Hematopoietic multipotent progenitor cell treated with erythropoietin and hydrocortisone succinate and interleukin-3 and kit ligand, for 8 days (in vitro differentiated cells): ENCODE data around the gene ANKRD10.
"Not testable (repeated sequence)": the region's sequence is repeated elsewhere in the genome, so short reads cannot be mapped to it uniquely, and the experiment has no call there.

Experiments used
- DNase-seq: peaks from one replicate; pipeline ENCODE4 v3.0.0-alpha.2; 2015

ANKRD10 gene

DNA sequence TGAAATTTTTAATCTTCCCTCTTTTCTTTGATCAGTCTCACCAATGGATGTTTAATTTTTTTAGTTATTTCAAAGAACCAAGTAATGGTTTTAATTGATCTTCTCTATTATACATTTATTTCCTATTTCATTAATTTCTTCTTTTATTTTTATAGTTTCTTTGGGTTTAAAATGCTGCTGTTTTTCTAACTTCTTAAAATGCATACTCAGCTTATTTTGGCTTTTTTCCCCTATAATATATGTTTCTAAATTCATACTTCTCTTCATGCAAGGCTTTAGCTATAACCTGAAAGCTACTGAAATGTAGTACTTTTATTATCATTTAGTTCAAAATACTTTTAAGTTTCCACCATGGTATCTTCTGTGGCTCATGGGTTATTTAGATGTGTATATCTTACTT, 53.9 kb downstream of the ANKRD10 start:
- DNase-seq: no peak

DNA sequence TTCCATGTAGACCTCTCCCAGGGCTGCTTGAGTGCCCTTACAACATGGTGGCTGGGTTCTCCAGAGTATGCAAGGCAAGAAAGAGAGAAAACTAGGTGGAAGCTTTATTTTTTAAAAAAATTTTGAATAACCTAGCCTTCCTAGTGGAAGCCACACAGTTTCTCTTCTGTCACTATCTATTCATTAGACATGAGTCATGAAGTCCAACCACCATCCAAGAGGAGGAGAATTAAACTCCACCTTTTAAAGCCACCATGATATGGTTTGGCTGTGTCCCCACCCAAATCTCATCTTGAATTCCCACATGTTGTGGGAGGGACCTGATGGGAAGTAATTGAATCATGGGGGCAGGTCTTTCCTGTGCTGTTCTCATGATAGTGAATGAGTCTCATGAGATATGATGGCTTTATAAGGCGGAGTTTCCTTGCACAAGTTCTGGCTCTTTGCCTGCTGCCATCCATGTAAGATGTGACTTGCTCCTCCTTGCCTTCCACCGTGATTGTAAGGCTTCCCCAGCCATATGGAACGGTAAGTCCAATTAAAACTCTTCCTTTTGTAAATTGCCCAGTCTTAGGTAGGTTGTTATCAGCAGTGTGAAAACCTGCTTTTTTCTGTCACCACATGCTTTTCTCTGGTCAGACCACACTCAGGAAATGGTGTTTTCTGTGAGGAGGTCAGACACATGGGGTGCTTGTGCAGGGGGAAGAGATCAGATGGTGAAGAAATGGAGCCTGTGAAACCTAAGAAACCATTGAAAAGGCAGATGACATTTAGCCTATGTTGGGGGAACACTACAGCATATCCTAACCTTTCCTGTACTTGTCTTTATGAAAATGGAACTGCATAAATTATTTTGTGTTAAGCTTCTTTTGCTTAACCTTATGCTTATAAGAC, 57.7 kb downstream of the ANKRD10 start:
- DNase-seq: peak; percentile 6

DNA sequence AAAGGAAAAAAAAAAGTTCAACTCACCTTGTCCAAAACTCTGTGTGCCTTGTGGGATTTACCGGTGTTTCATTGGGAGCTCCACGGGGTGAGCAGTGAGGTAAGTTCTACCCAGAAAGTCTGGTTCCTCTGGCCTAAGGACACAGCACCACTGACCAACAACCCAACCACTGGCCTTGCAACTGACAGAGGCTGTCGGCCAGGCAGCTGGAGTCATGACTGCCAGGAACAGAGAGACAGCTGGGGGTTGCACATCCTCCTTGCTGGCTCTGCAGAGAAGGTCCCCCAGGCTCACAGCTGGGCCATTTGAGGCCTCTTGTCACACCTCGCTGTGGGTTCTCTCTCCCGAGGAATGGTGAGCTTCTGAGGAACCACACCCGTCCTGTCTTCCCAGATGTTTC, 59.5 kb downstream of the ANKRD10 start:
- no peak for DNase-seq

DNA sequence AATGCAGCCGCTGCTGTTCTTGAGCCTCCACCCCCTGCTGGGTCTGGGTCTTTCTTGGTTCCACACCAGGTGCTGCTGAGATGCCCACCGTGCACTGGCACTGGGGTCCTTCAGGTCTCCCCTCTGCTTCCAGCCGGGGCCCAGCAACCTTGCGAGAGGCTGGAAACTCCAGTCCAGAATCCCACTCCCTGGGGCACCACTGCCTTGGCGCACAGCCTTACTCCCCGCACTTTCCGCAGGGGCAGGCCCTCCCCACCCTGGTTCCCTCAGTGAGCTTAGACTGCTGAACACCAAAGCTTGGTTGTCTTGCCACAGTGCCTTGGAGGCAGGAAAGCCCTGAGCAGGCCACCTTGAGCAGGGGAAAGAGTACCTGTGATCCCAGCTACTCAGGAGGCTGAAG, 60.0 kb downstream of the ANKRD10 start:
- no peak for DNase-seq

DNA sequence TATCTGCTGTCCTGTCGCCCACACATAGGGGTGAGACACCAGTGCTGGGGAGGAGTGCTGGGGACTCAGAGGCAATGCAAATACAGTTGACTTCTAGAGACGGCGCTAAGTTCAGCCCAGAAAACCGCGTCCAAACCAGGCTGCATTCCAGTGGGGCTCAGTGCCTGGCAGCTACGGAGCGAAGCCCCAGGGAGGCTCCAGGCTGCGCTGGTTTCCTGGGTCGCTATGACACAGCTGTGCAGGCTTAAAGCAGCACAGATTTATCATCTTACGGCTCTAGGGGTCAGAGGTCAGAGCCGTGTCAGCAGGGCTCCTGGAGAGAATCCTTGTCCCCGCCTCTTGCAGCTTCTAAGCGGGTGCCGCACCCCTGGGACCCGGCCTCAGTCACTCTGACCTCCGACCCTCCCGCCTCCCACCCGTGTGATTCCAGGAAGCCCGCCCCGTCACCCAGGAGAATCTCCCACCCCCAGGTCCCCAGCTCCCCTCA, 61.6 kb downstream of the ANKRD10 start:
- DNase-seq: no peak

DNA sequence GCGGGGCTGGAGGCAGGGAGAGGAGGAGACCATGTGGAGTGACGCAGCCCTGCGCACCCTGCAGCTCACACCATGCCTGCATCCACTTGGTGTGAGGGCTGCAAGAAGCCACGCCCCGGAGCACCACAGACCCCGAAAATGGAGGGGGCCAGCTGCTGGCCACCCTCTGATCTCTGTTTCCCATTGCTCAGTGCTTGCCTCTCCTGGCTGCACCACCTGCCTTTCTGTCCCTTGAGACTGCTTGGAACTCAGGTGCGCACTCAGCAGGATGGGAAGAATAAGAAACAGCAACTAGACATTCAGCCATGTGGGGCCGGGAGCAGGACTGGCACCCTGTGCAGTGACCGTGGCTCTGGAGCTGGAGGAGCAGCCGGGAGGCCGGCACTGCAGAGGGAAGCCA, 64.0 kb downstream of the ANKRD10 start:
- DNase-seq: no peak

DNA sequence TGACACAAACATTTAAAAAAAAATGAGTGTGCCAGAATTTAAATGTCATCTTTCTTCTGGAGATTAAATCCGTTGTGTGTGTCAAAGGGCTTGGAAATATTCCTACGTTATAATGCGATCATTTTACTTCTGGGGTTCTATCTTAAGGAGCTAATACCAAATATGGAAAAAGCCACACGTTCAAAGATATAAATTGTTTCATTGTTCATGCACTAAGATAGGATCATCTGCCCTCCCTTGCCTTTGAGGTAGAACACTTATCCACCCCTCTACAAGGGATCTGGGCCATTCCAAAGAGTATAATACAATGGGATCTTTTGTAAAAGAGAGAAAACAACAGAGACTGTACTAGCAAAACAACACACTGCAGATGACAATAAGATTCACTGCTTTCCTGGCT, 64.9 kb downstream of the ANKRD10 start:
- DNase-seq: no peak

DNA sequence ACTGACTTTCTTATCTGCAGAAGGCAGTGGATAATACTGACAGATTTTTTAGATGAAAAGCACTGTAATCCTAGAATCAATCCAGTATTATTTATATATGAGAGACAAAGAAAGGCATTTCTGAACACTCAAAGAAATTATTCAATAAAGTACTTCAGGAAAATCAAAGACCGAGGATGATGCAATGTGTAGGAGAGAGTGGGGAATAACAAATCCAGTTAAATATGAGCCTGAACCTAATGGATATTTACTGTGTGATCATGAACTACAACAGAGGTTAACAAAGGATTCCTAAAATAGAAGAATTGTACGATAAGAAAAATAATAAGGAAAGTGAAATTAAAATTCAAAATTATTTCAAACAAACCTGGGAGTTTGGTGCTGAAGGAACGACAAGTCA, 69.3 kb downstream of the ANKRD10 start:
- no peak for DNase-seq

DNA sequence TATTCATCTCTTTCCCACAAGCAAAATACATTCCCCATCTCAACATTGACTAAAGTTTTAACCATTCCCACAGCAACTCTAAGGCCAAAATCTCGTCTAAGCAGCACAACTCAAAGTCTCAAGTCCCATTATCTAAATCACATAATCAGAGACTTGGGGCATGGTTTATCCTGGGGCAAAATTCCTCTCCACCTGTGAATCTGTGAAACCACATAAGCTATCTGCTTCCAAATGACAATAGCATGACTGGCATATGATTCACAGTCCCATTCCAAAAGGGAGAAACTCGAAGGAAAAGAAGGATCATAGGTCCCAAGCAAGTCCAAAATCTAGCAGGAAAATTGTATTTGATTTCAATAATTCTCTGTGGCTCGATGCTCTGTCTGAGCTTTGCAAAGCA, 73.0 kb downstream of the ANKRD10 start:
- no peak for DNase-seq

DNA sequence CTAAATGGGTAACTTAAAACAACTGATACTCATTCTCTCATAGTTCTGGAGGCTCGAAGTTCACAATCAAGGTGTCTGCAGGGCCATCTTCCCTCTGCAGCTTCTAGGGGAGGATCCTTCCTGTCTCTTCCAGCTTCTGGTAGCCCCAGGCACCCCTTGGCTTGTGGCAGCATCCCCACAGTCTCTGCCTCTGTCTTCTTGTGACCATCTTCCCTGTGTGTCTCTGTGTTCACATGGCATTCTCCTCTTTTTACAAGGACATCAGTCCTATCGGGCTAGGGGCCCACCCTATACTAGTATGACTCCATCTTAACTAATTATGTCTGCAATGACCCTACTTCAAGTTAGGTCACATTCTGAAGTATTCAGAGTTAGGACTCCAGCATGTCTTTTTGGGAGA, 73.5 kb downstream of the ANKRD10 start:
- DNase-seq: no peak

DNA sequence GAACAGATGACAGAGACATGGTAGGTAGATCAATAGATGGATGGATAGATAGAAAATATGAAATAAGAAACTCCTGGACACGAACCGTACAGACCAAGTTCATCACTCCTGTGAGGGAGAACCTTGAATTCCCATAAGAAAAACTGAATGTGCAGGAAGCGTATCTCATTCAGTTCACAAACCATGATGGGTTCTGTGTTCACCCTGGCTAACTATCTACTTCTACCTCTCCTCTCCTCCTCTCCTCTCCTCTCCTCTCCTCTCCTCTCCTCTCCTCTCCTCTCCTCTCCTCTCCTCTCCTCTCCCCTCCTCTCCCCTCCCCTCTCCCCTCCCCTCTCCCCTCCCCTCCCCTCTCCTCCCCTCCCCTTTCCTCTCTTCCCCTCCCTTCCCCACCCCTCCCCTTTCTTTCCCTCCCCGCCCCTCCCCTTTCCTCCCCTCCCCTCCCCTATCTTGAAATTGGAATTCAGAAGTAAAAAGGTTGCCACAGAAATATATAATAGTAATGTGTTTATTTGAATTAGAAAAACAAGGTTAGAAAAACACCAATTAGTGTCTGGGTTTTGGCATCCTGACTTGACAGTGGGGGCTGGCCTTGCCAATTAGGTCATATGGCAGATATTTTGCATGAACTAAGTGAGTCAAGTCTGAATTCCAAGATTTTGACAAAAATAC, 75.9 kb downstream of the ANKRD10 start:
- no peak for DNase-seq

DNA sequence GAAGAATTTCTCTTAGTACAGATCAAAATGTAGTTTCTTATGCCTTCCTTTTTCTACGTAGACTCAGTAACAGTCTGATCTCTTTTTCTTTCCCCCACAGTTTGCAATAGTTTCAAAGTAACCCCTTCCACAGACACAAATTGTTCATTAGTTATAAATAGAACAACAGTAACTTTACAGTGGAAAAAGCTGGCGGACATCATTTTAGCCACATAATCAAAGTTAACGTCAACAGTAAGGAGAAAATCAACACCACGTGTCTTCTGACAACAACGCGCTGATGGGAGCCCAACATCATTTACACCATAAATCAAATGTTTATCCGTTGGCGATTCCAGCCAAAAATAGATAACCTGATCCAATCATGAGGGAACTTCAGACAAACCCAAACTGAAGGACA, 76.8 kb downstream of the ANKRD10 start:
- DNase-seq: no peak

DNA sequence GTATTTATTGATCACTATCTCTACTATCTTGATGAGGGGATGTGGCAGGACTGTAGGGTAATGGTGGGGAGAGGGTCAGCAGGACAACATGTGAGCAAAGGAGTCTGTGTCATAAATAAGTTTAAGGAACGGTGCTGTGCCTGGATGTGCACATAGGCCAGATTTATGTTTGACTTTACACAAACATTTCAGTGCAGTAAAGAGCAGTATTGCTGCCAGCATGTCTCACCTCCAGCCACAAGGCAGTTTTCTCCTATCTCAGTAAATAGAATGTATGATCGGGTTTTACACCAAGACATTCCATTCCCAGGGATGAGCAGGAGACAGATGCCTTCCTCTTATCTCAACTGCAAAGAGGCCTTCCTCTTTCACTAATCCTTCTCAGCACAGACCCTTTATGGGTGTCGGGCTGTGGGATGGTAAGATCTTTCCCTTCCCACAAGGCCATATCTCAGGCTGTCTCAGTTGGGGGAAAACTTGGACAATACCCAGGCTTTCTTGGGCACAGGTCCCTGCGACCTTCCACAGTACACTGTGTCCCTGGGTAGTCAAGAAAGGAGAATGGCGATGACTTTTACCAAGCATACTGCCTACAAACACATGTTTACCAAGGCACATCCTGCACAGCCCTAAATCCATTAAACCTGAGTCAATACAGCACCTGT, 77.3 kb downstream of the ANKRD10 start:
- DNase-seq: not testable (repeated sequence)

DNA sequence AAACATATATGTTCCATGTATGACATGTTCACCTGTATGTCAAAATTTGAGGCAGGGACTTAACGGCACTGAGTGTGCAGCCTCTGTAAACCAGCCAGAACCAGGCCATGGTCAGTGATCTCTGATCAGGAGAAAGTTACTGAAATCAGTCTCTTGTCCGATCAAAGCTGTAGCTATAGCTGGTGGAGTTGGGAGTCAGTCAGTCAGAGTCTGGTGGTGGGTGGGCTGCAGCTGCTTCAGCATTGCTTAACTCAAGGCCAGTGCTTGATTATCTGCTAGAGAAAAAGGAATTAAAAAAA, 78.3 kb downstream of the ANKRD10 start:
- no peak for DNase-seq

DNA sequence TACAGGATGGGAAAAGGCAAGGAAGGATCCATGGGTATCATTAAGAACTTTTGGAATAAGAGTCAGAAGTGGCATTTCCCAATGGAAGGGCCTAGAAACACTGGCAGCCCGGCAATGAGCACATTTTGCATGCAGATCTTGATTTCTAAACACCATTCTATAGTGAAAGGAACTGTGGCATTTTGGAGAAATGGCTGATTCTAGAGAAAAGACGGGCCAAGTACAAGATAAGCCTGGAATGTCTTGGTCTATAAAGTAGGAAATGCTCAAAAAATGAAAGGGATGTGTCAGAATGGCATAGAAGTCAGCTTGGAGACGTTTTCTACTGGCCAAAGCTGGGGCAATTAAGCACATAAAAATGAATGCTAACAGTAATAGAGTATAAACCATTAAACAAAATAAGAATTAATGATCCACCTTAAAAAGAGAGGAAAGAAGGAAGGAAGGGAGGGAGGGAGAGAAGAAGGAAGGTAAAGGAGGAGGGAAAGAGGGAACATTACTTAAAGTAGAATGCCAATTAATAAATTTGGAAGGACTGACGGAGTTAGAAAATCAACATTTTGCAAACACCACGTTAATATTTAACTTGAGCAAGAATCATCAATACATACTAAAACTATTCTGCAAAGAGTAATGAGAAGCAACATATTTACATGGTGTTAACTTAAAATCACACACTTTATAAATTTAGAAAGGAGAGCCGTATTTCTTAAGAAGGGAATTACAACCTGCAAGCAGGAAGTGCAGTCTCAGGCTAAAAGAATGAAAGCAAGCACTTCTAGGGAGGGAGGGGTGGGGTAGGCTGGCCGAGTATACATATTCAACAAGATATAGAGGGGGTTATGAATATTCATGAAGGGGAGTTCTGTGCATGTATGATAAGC, 78.9 kb downstream of the ANKRD10 start:
- DNase-seq: no peak

DNA sequence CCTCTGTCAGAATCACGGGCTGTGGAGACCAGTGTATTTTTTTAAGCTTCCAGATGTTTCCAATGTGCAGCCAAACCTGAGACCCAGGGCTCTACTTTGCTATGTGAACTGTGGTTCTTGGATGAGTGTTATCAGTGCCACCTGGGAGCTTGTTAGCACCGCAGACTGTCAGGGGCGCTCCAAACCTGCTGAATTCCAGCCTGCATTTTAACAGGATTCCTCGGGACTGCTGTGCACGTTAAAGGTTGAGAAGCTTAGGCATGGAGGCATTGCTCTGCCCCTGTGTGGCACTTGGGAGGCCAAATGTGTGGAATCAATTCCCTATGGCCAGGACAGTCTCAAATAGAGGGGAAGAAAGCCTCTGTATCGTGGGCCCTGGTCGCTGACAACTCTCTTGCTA, 80.3 kb downstream of the ANKRD10 start:
- DNase-seq: no peak

DNA sequence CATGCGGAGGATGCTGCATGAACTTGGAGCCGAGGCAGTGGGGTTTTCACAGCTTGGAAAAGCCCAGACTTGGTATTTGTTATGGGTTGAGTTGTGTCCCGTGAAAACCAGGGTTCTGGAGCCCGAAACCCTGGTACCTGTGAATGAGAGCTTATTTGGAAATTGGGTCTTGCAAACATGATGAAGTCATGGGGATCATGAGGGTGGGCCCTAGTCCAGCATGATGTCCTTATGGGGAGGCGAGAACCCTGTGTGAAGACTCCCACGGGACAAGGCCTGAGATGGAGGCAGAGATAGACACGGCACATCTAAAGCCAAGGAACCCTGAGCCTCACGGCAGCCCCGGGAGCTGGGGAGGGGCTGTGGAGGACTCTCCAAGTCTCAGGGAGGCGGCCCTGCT, 82.3 kb downstream of the ANKRD10 start:
- no peak for DNase-seq

DNA sequence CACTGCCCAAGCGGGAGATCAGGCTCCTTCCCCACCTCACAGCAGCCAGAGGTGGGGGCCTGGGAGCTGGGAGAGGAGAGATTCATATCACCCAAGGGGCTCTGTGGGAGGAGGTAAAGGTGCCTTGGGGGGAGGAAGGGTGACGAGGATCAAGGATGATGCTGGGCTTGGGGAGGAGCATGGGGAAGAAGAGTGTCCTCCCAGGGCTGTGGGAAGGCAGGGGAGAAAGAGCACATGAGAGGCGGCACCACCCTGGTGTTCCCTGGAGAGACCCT, 82.7 kb downstream of the ANKRD10 start:
- DNase-seq: no peak

DNA sequence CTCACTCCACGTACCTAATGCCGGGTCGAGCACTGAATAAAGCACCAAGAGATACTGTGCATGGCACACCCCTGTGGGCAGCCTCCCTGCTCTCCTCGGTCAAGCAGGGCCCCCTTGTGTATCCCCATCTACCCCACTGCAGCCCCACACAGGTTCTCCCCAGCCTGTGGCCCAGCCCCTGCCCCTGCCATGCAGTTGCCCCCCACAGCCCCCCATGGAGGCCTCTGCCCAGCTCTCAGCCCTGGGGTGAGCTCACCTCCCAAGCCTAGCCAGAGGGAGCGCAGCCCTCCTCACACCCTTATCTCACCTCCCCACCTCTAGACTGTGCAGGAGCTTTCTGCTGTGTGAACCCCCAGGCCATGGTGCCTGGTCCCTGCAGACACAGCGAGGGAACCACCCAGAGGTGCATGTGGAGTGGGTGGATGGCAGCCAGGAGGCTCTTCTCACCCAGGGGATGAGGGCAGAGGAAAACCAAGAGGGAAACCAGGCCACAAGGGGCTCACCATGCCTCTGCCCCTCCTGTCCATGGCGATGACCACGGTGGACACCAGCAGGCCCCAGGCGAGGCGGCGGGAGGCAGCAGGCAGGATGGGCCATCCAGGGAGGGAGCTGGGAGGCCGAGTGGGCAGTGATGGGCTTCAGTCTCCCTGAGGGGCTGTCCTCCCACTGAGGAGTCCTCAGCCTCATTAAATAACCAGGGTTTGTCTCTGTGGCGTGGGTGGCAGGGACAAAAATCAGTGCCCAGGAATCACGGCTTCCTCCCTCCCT, 83.2 kb downstream of the ANKRD10 start:
- no peak for DNase-seq

DNA sequence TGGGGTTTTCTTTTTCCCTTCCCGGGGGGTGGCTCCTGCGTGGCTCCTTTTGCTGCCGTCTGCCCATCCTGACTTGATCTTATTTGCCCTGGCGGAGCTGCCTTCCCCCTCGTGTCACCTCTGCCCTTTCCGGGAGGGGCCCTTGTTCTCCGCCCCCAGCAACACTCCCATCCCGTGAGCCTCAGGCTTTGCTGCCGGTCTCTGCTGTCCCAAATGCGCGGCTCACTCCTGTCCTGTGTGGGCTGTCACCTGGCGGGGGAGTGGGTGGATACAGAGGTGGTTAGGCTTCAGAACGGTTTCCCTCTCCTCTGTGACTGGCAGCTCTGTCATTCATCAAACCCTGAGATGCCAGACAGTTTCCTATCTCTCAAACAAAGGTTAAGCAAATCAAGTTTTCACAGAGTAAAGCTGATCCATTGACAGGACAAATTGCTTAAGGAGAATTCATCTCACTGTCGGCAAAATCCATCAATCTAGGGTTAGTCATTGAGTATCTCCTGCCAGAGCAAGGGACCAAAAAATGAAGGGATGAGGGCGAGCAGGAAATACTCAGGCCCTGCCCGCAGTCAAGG, 84.0 kb downstream of the ANKRD10 start:
- DNase-seq: no peak

DNA sequence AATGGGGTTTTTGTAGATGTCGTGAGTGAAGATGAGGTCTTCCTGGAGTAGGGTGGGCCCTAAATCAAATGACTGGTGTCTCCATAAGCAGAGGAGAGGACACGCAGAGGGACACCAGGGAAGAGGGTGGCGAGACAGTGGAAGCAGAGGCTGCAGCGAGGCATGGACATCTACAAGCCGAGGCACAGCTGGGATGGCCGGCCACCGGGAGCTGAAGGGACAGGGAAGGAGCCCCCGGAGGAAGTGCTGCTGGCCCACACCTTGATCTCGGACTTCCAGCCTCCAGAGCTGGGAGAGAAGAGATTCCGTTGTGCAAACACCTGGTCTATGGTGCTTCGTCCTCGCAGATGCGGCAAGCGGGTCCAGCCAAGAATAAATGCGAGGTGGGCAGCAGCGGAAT, 84.5 kb downstream of the ANKRD10 start:
- DNase-seq: no peak

DNA sequence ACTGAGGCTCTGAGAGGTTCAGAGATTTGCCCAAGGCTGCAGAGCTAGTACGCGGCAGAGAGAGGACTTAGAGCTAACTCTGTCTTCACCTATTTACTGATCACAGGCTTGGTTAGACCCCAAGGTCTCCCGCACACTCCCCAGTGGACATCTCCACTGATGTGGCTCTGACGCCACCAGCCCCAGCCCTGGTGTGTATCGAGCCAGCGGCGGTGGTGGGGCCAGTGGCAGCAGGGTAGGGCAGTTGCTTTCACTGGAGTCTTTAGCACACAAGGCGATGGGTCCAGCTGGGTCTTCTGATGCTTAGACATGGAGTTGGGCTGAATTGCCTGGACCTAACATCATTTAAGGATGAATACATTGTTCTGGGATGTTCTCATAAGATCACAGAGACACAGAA, 85.4 kb downstream of the ANKRD10 start:
- DNase-seq: no peak
